ENCODE measurements around the gene FAM90A26. TPM values are rescaled to one million over a fixed set of nuclear protein-coding genes. Genes with fewer than 3 reads are reported as not detected.
"Not testable (repeated sequence)": the region's sequence is repeated elsewhere in the genome, so short reads cannot be mapped to it uniquely, and the experiment has no call there.

Gene FAM90A26
- total and polyA plus RNA-seq, 2 donors from 2014 or later: not detected

DNA sequence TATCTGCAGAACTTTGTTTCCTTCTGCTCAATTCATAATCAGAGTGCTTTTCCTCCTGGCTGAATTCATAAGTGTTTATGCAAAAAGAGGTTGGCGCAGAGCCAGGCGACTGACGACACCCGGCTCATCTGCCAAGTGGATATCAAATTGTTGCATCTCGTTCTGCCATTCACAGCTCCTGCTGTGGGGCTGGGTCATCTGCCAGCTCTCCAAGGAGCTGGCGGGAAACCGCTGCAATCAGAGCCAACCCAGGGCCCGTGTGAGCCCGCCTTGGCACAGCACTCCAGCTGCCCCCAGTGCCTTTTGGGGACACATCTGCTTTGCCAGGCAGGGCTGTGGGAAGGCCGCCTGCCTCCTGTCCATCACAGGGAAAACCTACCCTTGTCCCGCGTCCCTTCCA is 35.7 kb upstream of the FAM90A26 start:
- peak in 1 of 5 donors; percentile 72 for DNase-seq
- H3K9me3 ChIP-seq (ENCODE audit: control insufficient read depth in 2 of 3, insufficient read depth in 1 of 3, low read length in 3 of 3); H3K4me3 ChIP-seq (ENCODE audit: low read length in 3 of 3); H3K9ac ChIP-seq (ENCODE audit: low read length in 3 of 3); H3K27me3 ChIP-seq (ENCODE audit: control insufficient read depth, insufficient read depth, low read length); H3K27ac ChIP-seq (ENCODE audit: low read depth in 2 of 2, low read length in 2 of 2); intact Hi-C loops (cut with DNase I); H3K36me3 ChIP-seq (ENCODE audit: control insufficient read depth in 2 of 3, insufficient read depth in 3 of 3, low read length in 3 of 3); H3K4me1 ChIP-seq (ENCODE audit: control insufficient read depth in 2 of 3, insufficient read depth in 2 of 3, low read depth in 1 of 3, low read length in 3 of 3); FAIRE-seq: not testable (repeated sequence)

DNA sequence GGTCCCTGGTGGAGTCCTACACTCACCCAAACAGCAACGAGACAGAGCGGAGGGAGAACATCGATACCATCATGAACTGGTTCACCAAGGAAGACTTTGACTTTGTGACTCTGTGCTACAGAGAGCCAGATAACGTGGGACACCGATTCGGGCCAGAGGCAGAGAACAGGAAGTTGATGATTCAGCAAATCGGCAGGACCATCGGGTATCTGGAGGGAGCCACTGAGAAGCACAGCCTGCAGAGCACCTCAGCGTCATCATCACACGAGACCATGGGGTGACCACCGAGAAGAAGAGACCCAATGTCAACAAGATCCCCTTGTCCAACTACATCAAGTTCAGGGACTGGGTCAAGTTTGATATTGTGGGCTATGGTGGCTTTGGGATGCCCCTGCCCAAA is 29.2 kb upstream of the FAM90A26 start:
- H3K4me1 ChIP-seq (ENCODE audit: control insufficient read depth in 2 of 3, insufficient read depth in 2 of 3, low read depth in 1 of 3, low read length in 3 of 3); H3K9me3 ChIP-seq (ENCODE audit: control insufficient read depth in 2 of 3, insufficient read depth in 1 of 3, low read length in 3 of 3); intact Hi-C loops (cut with DNase I); H3K4me3 ChIP-seq (ENCODE audit: low read length in 3 of 3); H3K9ac ChIP-seq (ENCODE audit: low read length in 3 of 3); DNase-seq; H3K27me3 ChIP-seq (ENCODE audit: control insufficient read depth, insufficient read depth, low read length); FAIRE-seq; H3K36me3 ChIP-seq (ENCODE audit: control insufficient read depth in 2 of 3, insufficient read depth in 3 of 3, low read length in 3 of 3); H3K27ac ChIP-seq (ENCODE audit: low read depth in 2 of 2, low read length in 2 of 2): not testable (repeated sequence)

DNA sequence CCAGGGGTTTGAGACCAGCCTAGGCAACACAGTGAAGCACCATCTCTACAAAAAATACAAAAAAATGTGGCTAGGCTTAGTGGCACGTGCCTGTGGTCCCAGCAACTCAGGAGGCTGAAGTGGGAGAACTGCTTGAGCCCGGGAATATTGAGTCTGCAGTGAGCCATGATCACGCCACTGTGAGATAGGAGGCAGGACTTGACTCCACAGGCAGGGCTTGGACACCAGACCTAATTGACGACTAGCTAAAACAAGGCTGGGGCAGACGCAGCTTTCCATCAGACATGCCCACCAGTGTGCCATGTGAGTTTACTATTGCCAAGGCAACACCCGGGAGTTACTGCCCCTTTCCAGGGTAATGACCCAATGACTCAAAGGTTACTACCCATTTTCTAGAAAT is 27.4 kb upstream of the FAM90A26 start:
- H3K27me3 ChIP-seq (ENCODE audit: control insufficient read depth, insufficient read depth, low read length); H3K4me1 ChIP-seq (ENCODE audit: control insufficient read depth in 2 of 3, insufficient read depth in 2 of 3, low read depth in 1 of 3, low read length in 3 of 3); H3K27ac ChIP-seq (ENCODE audit: low read depth in 2 of 2, low read length in 2 of 2); FAIRE-seq; H3K9me3 ChIP-seq (ENCODE audit: control insufficient read depth in 2 of 3, insufficient read depth in 1 of 3, low read length in 3 of 3); H3K36me3 ChIP-seq (ENCODE audit: control insufficient read depth in 2 of 3, insufficient read depth in 3 of 3, low read length in 3 of 3); DNase-seq; H3K9ac ChIP-seq (ENCODE audit: low read length in 3 of 3); H3K4me3 ChIP-seq (ENCODE audit: low read length in 3 of 3); intact Hi-C loops (cut with DNase I): not testable (repeated sequence)

DNA sequence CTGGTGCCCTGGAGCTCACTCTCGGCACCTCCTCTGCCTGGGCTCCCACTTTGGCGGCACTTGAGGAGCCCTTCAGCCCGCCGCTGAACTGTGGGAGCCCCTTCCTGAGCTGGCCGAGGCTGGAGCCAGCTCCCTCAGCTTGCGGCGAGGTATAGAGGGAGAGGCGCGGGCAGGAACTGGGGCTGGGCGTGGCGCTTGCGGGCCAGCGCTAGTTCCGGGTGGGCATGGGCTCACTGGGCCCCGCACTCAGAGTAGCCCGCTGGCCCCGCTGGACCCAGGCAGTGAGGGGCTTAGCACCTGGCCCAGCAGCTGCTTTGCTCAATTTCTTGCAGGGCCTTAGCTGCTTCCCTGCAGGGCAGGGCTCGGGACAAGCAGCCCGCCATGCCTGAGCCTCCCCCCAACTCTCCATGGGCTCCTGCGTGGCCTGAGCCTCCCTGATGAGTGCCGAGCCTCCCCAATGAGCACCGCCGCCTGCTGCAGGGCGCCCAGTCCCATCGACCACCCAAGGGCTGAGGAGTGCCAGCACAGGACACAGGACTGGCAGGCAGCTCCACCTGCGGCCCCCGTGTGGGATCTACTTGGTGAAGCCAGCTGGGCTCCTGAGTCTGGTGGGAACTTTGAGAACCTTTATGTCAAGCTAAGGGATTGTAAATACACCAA is 26.7 kb upstream of the FAM90A26 start:
- intact Hi-C loops (cut with DNase I): no loop called here
- DNase-seq (peak in 1 of 5 donors; percentile 67), FAIRE-seq (no peak)
- Histone ChIP-seq H3K27ac (ENCODE audit: low read depth in 2 of 2, low read length in 2 of 2) (no peak overlapping the region), H3K4me3 (ENCODE audit: low read length in 3 of 3) (no peak overlapping the region), H3K9me3 (ENCODE audit: control insufficient read depth in 2 of 3, insufficient read depth in 1 of 3, low read length in 3 of 3) (no peaks in the 10 kb centered on the region), H3K4me1 (ENCODE audit: control insufficient read depth in 2 of 3, insufficient read depth in 2 of 3, low read depth in 1 of 3, low read length in 3 of 3) (no peaks in the 10 kb centered on the region), H3K36me3 (ENCODE audit: control insufficient read depth in 2 of 3, insufficient read depth in 3 of 3, low read length in 3 of 3) (no peaks in the 10 kb centered on the region), H3K27me3 (ENCODE audit: control insufficient read depth, insufficient read depth, low read length) (no peaks in the 10 kb centered on the region), H3K9ac (ENCODE audit: low read length in 3 of 3) (no peak overlapping the region)
- TF ChIP-seq, protein P1, sequence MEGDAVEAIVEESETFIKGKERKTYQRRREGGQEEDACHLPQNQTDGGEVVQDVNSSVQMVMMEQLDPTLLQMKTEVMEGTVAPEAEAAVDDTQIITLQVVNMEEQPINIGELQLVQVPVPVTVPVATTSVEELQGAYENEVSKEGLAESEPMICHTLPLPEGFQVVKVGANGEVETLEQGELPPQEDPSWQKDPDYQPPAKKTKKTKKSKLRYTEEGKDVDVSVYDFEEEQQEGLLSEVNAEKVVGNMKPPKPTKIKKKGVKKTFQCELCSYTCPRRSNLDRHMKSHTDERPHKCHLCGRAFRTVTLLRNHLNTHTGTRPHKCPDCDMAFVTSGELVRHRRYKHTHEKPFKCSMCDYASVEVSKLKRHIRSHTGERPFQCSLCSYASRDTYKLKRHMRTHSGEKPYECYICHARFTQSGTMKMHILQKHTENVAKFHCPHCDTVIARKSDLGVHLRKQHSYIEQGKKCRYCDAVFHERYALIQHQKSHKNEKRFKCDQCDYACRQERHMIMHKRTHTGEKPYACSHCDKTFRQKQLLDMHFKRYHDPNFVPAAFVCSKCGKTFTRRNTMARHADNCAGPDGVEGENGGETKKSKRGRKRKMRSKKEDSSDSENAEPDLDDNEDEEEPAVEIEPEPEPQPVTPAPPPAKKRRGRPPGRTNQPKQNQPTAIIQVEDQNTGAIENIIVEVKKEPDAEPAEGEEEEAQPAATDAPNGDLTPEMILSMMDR (IDR thresholded peaks at IDR 0.05; ENCODE audit: borderline replicate concordance, extremely low read depth, insufficient read depth): no peak

DNA sequence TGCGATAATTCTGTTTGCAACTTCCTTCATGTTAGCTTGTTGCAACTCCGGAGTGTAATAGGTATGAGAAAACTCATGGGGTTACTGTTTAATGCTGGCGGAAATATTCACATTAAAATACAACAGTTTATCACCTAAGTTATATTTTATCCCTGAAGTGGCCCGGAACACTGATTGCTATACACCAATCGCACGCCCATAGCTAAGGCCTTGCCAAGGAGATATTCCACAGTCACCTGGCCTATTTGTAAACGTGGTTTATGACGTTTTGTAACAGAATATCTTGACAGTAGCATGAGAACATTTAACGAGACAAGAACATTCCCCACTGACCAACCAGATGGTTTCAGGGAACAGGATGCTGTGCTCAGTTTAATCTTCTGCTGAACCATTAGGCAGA is 23.2 kb upstream of the FAM90A26 start:
- no peaks in the 10 kb centered on the region for H3K27me3 ChIP-seq (ENCODE audit: control insufficient read depth, insufficient read depth, low read length)

DNA sequence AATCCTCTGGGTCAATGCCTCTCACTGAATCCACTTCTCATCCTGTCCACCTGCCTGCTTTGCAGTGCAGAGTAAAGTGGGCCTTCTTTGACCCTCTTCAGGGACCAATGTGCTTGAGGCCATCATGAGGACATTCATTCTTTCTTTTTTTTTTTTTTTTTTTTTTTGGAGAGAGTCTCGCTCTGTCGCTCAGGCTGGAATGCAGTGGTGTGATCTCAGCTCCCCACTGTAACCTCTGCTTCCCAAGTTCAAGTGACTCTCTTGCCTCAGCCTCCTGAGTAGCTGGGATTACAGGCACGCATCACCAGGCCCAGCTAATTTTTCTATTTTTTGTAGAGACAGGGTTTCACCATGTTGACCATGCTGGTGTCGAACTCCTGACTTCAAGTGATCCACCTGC is 22.8 kb upstream of the FAM90A26 start:
- intact Hi-C loops (cut with DNase I); H3K36me3 ChIP-seq (ENCODE audit: control insufficient read depth in 2 of 3, insufficient read depth in 3 of 3, low read length in 3 of 3); DNase-seq; H3K4me3 ChIP-seq (ENCODE audit: low read length in 3 of 3); H3K27me3 ChIP-seq (ENCODE audit: control insufficient read depth, insufficient read depth, low read length); FAIRE-seq; H3K27ac ChIP-seq (ENCODE audit: low read depth in 2 of 2, low read length in 2 of 2); H3K9ac ChIP-seq (ENCODE audit: low read length in 3 of 3); H3K9me3 ChIP-seq (ENCODE audit: control insufficient read depth in 2 of 3, insufficient read depth in 1 of 3, low read length in 3 of 3); H3K4me1 ChIP-seq (ENCODE audit: control insufficient read depth in 2 of 3, insufficient read depth in 2 of 3, low read depth in 1 of 3, low read length in 3 of 3): not testable (repeated sequence)

More for the DNA sequence above, 23.2 kb upstream of the FAM90A26 start:
- DNase-seq (no peak), FAIRE-seq (no peak)
- no peaks in the 10 kb centered on the region for H3K9me3 ChIP-seq (ENCODE audit: control insufficient read depth in 2 of 3, insufficient read depth in 1 of 3, low read length in 3 of 3)
- H3K9ac ChIP-seq (ENCODE audit: low read length in 3 of 3): no peak overlapping the region
- no peak overlapping the region for H3K4me3 ChIP-seq (ENCODE audit: low read length in 3 of 3)
- no peaks in the 10 kb centered on the region for H3K36me3 ChIP-seq (ENCODE audit: control insufficient read depth in 2 of 3, insufficient read depth in 3 of 3, low read length in 3 of 3)
- TF ChIP-seq, protein P1 (IDR thresholded peaks at IDR 0.05; ENCODE audit: borderline replicate concordance, extremely low read depth, insufficient read depth): no peak
- H3K27ac ChIP-seq (ENCODE audit: low read depth in 2 of 2, low read length in 2 of 2): no peak overlapping the region
- intact Hi-C loops (cut with DNase I): no loop called here
- H3K4me1 ChIP-seq (ENCODE audit: control insufficient read depth in 2 of 3, insufficient read depth in 2 of 3, low read depth in 1 of 3, low read length in 3 of 3): no peaks in the 10 kb centered on the region
